HepG2 (cell line): ENCODE measurements around the gene TBC1D5. TPM values are rescaled to one million over a fixed set of nuclear protein-coding genes. Genes with fewer than 3 reads are reported as not detected.

Source experiments
- FOXA1 ChIP-seq, 2 experiments: fragments of 450-650 bp in 1 of 2; sonication (generic) in 1 of 2; formaldehyde crosslinking in 1 of 2; IDR thresholded peaks; 2 replicates each; pipeline versions ENCODE4 v1.4.0 to v1.6.1; 2016 to 2020; ENCODE audit warnings: missing genetic modification reagents in 1 of 2
- FOXA3 ChIP-seq: IDR thresholded peaks from 2 replicates; pipeline ENCODE4 v1.6.1; 2016; ENCODE audit warnings: missing genetic modification reagents, missing compliant biosample characterization
- FOXP1 ChIP-seq, 2 experiments: fragments of 450-650 bp in 1 of 2; IDR thresholded peaks; 2 replicates each; pipeline ENCODE4 v1.6.1; 2017 to 2018; ENCODE audit warnings: antibody characterized with exemption in 1 of 2
- GABPA ChIP-seq, 2 experiments: IDR thresholded peaks; 2 replicates each; pipeline ENCODE4 v1.6.1; 2011 to 2016; ENCODE audit warnings: low read depth in 2 of 2, low read length in 1 of 2, missing biosample characterization in 1 of 2, missing genetic modification characterization in 1 of 2
- KDM2A ChIP-seq: sonication (generic); formaldehyde crosslinking; IDR thresholded peaks from 2 replicates; pipeline ENCODE4 v1.4.0; 2020; ENCODE audit warnings: low read depth, missing genetic modification reagents, borderline replicate concordance
- NCOR1 ChIP-seq: fragments of 200-600 bp; sonication (generic); IDR thresholded peaks from 2 replicates; pipeline ENCODE4 v1.7.0; 2017; ENCODE audit warnings: antibody characterized with exemption, low read length, borderline replicate concordance
- TCF7L2 ChIP-seq: IDR thresholded peaks from 2 replicates; pipeline ENCODE4 v1.6.1; 2011; ENCODE audit warnings: mild to moderate bottlenecking, low read depth, low read length, moderate library complexity
- TRIM24 ChIP-seq: sonication (generic); formaldehyde crosslinking; IDR thresholded peaks from 2 replicates; pipeline ENCODE4 v1.8.0; 2022; ENCODE audit warnings: mild to moderate bottlenecking, missing genetic modification reagents
- ZNF703 ChIP-seq: sonication (generic); formaldehyde crosslinking; IDR thresholded peaks from 2 replicates; pipeline ENCODE4 v1.5.1; 2020; ENCODE audit warnings: missing genetic modification reagents, mild to moderate bottlenecking, moderate library complexity, borderline replicate concordance
- ZNF746 ChIP-seq: sonication (generic); formaldehyde crosslinking; IDR thresholded peaks from 2 replicates; pipeline ENCODE4 v1.8.0; 2022; ENCODE audit warnings: mild to moderate bottlenecking, missing genetic modification reagents
- polyA plus RNA-seq, 8 experiments: library from polyadenylated mRNA; depleted of rRNA in 3 of 8; stranded (reverse) in 7 of 8; unstranded in 1 of 8; fragments of >200 nt; fragmentation: Illumina TruSeq in 4 of 8; extraction: Trizol in 4 of 8; gene quantifications; 2 replicates each; pipeline versions ENCODE4 v1.2.1 to v1.2.3, GENCODE V29; 2011 to 2016; ENCODE audit warnings: low read depth in 4 of 8, missing spikeins in 1 of 8, mixed read lengths in 1 of 8; ENCODE audit not compliant: insufficient read depth in 1 of 8
- total RNA-seq, 5 experiments: library from RNA; depleted of rRNA; stranded (reverse); fragments of >200 nt; fragmentation: Illumina TruSeq; extraction: Trizol; gene quantifications; 2 replicates each; pipeline ENCODE4 v1.2.3, GENCODE V29; 2016; ENCODE audit warnings: low read depth in 1 of 5
- TF ChIP-seq, protein P1 (sequence below): sonication (generic); formaldehyde crosslinking; IDR thresholded peaks from 2 replicates; pipeline ENCODE4 v1.5.1; 2020; ENCODE audit warnings: missing genetic modification reagents, mild to moderate bottlenecking, borderline replicate concordance
- TF ChIP-seq, protein P2 (sequence below): sonication (generic); formaldehyde crosslinking; IDR thresholded peaks from 2 replicates; pipeline ENCODE4 v1.8.1; 2022; ENCODE audit warnings: mild to moderate bottlenecking, missing genetic modification reagents

Gene TBC1D5
- total and polyA plus RNA-seq, 2 of the 13 experiments (the other 11 are each of a cell fraction or from before 2014, with no cell fraction given) = 19.2 to 33.3 TPM

DNA sequence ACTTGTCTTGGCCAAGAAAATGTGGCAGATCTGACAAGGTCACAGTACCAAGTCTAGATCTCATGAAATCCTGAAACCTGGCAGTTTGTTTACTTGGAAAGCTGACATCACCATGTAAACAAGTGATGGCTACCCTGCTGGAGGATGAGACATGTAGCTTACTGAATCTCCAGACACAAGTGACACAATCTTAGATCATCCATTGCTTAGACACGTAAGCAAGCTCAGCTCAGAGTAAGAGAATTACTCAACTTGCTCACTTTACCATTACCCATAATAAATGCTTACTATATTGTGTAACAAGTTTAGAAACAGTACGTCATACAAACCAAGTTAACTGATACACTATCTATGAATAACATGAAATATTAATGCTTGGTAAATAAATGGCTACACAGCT, 263.8 kb downstream of the TBC1D5 start (continued):
- TF ChIP-seq, protein P1, sequence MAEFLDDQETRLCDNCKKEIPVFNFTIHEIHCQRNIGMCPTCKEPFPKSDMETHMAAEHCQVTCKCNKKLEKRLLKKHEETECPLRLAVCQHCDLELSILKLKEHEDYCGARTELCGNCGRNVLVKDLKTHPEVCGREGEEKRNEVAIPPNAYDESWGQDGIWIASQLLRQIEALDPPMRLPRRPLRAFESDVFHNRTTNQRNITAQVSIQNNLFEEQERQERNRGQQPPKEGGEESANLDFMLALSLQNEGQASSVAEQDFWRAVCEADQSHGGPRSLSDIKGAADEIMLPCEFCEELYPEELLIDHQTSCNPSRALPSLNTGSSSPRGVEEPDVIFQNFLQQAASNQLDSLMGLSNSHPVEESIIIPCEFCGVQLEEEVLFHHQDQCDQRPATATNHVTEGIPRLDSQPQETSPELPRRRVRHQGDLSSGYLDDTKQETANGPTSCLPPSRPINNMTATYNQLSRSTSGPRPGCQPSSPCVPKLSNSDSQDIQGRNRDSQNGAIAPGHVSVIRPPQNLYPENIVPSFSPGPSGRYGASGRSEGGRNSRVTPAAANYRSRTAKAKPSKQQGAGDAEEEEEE (CRISPR knock-in tag) = no peak
- TF ChIP-seq TRIM24 = no peak
- TF ChIP-seq NCOR1 = no peak
- peak; percentile 63; the same call in 1 of the 2 replicates for TF ChIP-seq FOXA3 (CRISPR knock-in tag)
- TF ChIP-seq FOXA1 (IDR thresholded peaks at IDR 0.05) = no peak
- TF ChIP-seq FOXA1 (CRISPR knock-in tag; IDR thresholded peaks at IDR 0.05) = 0 out of 2 replicates have a peak, but pooled peaks have one; percentile 8
- no peak for TF ChIP-seq ZNF746 (CRISPR knock-in tag)
- no peak for TF ChIP-seq ZNF703 (CRISPR knock-in tag)
- TF ChIP-seq, protein P2, sequence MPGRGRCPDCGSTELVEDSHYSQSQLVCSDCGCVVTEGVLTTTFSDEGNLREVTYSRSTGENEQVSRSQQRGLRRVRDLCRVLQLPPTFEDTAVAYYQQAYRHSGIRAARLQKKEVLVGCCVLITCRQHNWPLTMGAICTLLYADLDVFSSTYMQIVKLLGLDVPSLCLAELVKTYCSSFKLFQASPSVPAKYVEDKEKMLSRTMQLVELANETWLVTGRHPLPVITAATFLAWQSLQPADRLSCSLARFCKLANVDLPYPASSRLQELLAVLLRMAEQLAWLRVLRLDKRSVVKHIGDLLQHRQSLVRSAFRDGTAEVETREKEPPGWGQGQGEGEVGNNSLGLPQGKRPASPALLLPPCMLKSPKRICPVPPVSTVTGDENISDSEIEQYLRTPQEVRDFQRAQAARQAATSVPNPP (CRISPR knock-in tag) = no peak
- TF ChIP-seq TCF7L2 = no peak
- TF ChIP-seq FOXP1 (IDR thresholded peaks at IDR 0.05) = no peak
- TF ChIP-seq FOXP1 (CRISPR knock-in tag; IDR thresholded peaks at IDR 0.05) = peak; percentile 68; the same call in 1 of the 2 replicates
- TF ChIP-seq KDM2A (CRISPR knock-in tag) = no peak
- no peak for TF ChIP-seq GABPA (IDR thresholded peaks at IDR 0.05; ENCODE audit: low read depth, low read length)
- no peak for TF ChIP-seq GABPA (CRISPR knock-in tag; IDR thresholded peaks at IDR 0.05; ENCODE audit: low read depth)
- TF ChIP-seq, all 625 proteins: peak for 5
